AG09319 (cell line): ENCODE data around the gene SARS1.

Experiments used
- DNase-seq: peaks from one replicate; pipeline ENCODE4 v3.0.0-alpha.2; 2010; ENCODE audit warnings: low read depth; ENCODE audit errors: extremely low read depth
- TF ChIP-seq, protein P1 (sequence below): IDR thresholded peaks from 2 replicates; pipeline ENCODE4 v1.5.1; 2011; ENCODE audit warnings: low read depth, mild to moderate bottlenecking, inconsistent platforms, low read length, moderate library complexity

Gene SARS1

GRCh38 chr1:109252893-109253802, 39.4 kb downstream of the SARS1 start:
- TF ChIP-seq, protein P1, sequence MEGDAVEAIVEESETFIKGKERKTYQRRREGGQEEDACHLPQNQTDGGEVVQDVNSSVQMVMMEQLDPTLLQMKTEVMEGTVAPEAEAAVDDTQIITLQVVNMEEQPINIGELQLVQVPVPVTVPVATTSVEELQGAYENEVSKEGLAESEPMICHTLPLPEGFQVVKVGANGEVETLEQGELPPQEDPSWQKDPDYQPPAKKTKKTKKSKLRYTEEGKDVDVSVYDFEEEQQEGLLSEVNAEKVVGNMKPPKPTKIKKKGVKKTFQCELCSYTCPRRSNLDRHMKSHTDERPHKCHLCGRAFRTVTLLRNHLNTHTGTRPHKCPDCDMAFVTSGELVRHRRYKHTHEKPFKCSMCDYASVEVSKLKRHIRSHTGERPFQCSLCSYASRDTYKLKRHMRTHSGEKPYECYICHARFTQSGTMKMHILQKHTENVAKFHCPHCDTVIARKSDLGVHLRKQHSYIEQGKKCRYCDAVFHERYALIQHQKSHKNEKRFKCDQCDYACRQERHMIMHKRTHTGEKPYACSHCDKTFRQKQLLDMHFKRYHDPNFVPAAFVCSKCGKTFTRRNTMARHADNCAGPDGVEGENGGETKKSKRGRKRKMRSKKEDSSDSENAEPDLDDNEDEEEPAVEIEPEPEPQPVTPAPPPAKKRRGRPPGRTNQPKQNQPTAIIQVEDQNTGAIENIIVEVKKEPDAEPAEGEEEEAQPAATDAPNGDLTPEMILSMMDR, result no peak
- DNase-seq, result no peak

- TF ChIP-seq, protein P1, result no peak
- DNase-seq, result no peak
Observed at GRCh38 chr1:109253803-109254620, 40.3 kb downstream of the SARS1 start.

DNA sequence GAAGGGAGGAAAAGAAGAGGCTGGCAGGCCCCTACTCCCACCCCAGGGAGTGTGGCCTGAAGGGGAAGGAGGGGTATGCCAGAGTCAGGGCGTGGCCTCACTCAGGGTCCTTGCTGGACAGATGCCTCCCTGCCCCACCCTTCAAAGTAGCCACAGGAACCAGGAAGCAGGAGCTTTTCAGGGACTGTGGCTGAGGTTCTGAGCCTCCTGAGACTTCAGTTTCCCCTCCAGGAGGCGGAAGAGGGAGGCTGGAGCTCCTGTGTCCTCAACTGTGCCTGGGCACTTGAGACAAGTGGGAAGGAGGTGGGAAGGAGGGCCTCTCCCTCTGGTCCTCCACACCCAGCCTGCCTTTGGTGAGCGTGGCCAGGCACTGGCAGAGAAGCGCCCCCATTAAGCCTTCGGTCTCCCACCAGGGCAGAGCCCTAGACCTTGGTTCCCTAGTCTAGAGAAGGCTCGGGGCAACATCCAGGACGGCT, 40.9 kb downstream of the SARS1 start:
- TF ChIP-seq, protein P1, result no peak
- DNase-seq, result no peak

DNA sequence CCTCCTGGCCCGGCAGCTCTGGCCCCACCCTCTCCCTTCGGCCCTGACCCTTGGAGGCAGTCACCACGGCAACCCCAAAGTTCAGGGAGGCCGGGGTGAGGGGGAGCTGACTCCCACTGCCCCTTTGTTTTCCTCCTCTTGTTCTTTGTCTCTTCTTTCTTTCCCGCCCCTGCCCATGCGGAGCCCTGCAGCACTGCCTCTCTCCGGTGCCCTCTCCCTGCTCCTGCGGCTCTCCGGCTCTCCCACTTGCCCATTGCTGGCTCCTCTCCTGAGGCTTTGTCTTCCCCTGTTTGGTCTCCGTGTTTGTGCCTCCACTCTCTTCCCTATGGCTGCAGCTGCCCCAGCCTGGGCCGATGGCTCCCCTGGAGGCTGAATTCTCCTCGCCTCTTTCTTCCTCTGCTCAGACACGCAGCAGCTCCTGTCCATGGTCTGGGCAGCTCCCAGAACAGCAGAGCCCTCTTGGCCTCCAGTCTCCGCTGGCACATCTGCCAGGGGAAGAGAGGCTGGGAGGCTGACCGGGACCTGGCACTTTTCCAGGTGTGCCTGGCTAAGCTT, 41.5 kb downstream of the SARS1 start:
- no peak for DNase-seq
- TF ChIP-seq, protein P1, result no peak

DNA sequence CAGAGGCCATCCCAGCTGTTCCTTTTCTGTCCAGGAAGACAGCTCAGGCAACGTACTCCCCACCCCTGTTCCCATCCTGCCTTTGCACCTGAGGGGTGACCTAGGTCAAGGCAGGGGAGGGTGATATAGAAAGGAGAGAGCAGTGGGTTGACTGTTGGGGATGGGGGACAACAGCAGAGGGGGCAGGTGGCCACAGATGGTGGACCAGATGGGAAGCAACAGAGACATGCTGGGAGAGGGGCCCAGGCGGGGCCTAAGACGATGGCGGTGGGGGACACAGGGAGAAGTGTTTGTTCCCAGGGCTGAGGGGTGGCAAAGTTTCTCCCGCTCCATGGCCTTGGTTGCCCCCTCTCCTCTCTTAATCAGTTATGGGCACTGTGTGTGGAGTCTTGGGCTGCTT, 42.0 kb downstream of the SARS1 start:
- TF ChIP-seq, protein P1, result no peak
- no peak for DNase-seq

- DNase-seq, result no peak
- TF ChIP-seq, protein P1, result no peak
Observed at GRCh38 chr1:109256085-109256484, 42.4 kb downstream of the SARS1 start.
